Measurements from ENCODE around the gene SGCA.

The SGCA gene

DNA sequence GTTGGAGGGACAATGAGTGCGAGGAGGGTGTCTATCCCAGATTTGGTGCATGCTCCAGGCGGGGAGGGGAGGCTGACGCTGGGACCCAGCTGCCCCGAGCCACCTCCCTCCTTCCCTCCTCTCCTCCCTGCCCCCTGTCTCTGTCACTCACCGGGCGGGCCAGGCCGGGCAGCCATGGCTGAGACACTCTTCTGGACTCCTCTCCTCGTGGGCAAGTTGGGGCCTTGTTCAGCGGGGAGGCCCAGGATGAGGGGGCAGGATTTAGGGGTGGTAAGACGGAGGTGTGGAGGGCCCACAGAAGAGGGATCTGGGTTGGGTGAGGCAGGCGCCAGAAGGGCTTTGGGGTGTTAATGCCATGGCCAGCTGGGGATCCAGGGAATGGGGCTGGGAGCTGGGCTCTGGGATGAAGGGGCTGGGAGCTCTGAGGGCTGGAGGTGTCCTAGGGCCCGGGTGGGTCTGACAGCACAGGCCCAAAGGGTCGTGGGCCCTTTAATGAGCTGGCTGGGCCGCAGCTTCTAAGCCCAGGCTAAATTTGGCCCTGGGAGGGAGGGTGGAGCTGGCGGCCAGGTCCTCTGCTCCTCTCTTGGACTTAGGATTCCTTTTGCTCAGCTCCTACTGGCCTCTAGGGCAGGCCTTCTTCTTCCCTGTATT lies at the start of gene SGCA:
Gene SGCA (plus strand): TSS at position 139 of the 651 bp plus-strand sequence. CDS start 36 bp downstream, at position 175.
- TF ChIP-seq, protein P1, sequence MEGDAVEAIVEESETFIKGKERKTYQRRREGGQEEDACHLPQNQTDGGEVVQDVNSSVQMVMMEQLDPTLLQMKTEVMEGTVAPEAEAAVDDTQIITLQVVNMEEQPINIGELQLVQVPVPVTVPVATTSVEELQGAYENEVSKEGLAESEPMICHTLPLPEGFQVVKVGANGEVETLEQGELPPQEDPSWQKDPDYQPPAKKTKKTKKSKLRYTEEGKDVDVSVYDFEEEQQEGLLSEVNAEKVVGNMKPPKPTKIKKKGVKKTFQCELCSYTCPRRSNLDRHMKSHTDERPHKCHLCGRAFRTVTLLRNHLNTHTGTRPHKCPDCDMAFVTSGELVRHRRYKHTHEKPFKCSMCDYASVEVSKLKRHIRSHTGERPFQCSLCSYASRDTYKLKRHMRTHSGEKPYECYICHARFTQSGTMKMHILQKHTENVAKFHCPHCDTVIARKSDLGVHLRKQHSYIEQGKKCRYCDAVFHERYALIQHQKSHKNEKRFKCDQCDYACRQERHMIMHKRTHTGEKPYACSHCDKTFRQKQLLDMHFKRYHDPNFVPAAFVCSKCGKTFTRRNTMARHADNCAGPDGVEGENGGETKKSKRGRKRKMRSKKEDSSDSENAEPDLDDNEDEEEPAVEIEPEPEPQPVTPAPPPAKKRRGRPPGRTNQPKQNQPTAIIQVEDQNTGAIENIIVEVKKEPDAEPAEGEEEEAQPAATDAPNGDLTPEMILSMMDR (IDR thresholded peaks at IDR 0.05): no peak
- H3K27ac ChIP-seq: no peak within 1 kb of the TSS

DNA sequence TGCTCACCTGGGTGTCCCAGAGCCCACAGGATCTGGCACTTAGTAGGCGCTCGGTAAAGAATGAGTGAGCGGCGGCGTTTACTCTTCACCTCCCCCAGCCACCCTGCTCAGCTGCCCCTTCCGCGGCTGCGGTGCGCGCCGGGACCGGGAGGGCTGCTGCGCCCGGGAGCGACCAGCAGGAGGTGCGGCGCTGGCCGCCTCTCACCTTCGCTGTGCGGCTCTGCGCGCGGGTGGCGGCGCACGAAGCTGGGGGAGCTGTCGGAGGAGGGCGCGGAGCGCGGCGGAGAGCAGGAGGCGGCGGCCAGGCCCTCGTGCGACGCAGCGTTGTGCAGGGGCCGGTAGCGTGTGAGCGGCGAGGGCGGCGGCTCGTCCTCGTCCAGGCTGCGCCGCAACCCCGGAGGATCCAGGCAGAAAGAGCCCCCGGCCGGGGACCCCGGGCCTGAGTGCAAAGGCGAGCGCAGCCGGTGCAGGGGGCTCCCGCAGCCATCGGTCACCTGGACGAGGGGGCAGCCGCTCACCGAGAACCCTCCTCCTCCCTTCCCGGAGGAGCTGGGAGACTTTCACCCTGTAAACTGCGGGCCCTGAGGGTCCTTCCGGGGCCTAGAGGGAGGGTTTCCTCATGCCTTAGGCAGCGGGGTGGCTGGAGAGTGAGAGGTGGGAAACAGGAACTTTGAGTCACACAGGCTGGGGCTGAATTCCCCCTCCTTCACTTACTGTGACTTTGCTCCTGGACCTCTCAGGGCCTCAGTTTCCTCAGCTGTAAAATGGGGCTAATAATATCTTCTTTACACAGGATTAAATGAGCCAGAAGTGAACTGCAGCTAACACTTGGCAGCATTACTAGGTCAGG lies 48.4 kb upstream of the SGCA start:
- H3K27ac ChIP-seq: no peak overlapping the region
- TF ChIP-seq, protein P1 (IDR thresholded peaks at IDR 0.05): peak; percentile 87
- TF ChIP-seq ZFX (IDR thresholded peaks at IDR 0.05; ENCODE audit: borderline replicate concordance): no peak

DNA sequence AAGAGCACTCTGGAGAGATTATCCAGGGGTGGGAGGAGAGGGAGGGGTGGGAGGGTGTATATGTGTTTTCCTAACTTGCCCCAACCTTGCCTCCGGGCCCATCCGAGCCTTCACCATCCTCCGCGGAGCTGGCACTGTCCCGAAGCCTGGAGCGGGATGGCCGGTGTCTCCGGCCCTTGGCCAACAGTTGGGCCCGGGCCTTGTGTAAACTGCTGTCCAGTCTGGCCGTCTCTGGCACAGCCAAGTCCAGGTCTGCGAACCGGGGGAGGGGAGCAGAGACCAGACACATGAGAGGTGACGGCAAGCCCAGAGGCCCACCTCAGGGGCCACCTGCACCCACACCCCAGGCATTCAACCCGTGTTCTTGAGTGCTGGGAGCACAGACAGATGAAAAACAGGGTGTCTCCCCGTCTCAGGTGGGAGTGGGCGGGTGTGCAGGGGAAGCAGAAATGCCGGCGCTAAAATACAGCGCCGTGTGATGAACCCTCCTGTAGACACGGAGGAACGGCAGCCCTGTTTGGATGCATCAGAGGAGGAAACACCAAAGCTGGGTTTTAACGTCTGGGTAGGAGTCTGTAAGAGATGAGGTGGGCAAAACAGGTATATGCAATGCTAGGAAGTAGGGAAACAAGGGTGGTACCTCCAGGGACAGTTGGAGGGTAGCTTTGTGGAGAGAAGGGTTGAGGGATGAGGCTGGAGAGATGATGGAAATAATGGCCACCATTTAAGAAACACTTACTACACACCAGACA lies 47.6 kb upstream of the SGCA start:
- TF ChIP-seq ZFX (IDR thresholded peaks at IDR 0.05; ENCODE audit: borderline replicate concordance): no peak
- TF ChIP-seq, protein P1 (IDR thresholded peaks at IDR 0.05): no peak
- no peak overlapping the region for H3K27ac ChIP-seq

DNA sequence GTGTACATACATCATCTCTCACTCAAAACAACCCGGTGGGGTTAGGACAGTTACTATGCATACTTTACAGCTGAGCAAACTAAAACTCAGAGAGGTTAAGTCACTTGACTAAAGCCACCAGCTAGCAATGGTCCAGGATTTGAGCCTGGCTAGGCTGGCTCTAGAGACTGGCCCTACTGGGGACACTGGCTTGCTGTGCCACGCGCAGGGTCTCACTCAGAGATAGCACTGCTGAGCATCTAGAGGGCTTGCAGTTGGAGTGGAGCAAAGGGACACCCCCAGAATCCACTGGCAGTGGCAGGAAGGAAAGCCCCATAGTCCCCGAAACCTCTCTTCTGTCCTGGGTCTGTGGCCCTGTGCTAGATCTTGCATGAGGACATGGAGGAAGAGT lies 47.0 kb upstream of the SGCA start:
- TF ChIP-seq, protein P1 (IDR thresholded peaks at IDR 0.05): no peak
- no peak for TF ChIP-seq ZFX (IDR thresholded peaks at IDR 0.05; ENCODE audit: borderline replicate concordance)
- H3K27ac ChIP-seq: no peak overlapping the region

DNA sequence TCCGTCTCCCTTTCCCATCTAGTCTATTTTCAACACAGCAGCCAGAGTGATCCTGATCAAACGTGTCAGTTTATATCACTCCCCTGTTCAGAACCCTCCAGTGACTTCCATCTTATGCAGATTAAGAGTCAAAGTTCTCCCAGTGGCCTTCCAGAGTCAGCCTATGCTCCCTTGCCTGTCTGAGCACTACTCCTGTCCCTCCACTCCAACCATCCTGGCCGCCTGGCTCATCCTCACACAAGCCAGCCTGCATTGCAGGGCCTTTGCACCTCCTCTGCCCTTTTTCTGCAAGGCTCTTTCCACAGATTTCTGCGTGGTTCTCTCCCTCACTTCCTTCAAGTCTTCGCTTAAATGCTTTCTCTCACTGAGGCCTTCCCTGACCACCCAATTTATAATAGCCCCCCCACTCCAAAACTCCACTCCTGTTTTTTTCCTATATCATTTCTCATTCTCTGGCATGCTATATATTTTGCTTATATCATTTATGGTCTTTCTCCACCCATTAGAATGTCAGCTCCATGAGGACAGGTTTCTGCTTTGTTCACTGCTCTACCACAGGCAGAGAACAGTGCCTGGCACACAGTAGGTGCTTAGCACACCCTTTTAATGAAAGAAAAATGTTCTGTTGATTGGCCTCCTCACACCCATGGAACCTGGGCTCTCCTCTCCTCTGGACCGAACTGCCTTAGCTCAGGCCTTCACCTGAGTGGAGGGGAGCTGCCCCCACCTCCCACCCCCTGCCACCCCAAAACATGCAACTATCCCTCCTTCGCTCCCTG lies 45.1 kb upstream of the SGCA start:
- no peak overlapping the region for H3K27ac ChIP-seq
- TF ChIP-seq, protein P1 (IDR thresholded peaks at IDR 0.05): no peak
- TF ChIP-seq ZFX (IDR thresholded peaks at IDR 0.05; ENCODE audit: borderline replicate concordance): no peak

DNA sequence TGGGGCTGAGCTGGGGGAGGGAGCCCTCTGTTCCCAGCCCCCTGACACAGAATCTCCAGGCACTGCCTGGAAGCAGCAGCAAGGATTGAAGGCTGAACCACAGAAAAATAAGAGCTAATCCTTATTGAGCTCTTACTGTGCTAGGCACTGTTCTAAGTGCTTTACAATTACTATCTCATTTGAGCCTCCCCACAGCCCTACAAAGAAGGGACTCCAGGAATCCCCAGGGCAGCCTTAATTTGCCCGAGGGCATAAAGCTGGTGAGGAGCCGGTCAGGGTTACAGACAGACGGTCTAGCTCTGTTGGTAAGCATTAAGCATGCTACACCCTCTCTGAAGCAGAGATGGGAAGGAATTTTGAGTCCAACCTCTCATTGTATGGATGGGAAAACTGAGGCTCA lies 42.9 kb upstream of the SGCA start:
- no peak for TF ChIP-seq ZFX (IDR thresholded peaks at IDR 0.05; ENCODE audit: borderline replicate concordance)
- TF ChIP-seq, protein P1 (IDR thresholded peaks at IDR 0.05): no peak
- H3K27ac ChIP-seq: peak overlapping the region; percentile 69; the same call in 1 of the 2 replicates
